NCI-H82 (cell line): ENCODE results near the gene KRTAP5-11.
"Not testable (repeated sequence)": the region's sequence is repeated elsewhere in the genome, so short reads cannot be mapped to it uniquely, and the experiment has no call there.

ENCODE experiments used
- DNase-seq: peaks from one replicate; lab custom pipeline; 2025; lab: John Stamatoyannopoulos, UW

KRTAP5-11 gene

DNA sequence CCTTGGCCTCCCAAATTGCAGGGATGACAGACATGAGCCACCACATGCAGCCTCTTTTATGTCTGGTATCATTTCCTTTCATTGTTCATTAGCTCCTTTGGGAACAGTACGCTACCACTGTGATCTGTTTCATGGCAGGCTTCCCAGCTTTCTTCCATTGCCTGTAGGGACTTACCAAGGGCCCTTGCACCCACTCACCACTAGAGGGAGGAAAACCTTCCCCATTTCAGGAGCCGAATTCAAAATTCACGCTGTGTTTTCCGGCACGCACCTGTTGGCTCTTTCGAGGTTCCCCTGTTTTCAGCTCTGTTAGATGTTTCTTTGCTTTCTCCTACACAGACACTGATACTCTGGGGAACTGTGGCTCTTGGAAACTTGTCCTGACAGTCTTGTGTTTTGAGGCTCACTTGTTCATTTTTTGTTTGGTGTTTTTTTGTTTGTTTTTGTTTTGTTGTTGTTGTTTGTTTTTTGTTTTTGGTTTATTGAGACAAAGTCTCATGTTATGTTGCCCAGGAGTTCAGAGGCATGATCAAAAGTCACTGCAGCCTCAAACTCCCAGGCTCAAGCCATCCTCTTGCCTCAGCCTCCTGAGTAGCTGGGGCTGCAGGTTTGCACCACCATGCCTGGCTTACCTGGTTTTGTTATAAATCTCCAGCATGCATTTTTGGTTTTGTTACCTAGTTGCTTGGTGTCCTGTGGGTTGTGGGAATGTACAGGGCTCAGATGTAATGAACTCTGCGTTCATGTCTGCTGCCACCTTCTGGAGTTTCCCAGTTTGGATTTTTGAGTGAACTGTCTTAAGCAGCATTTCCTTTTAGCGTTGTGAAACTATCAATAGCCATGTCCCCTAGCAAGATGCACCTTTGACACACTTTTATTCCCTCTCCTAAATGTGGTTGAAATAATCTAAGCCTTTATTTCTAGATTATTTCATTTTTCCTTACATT lies 2.3 kb downstream of the KRTAP5-11 start:
- peak; percentile 65 for DNase-seq

GRCh38 chr11:71579513-71579912 lies 3.2 kb downstream of the KRTAP5-11 start:
- DNase-seq = not testable (repeated sequence)

GRCh38 chr11:71577469-71578004 lies 5.1 kb downstream of the KRTAP5-11 start:
- DNase-seq = no peak

- DNase-seq = not testable (repeated sequence)
Observed at GRCh38 chr11:71576688-71577465, 5.8 kb downstream of the KRTAP5-11 start.

DNA sequence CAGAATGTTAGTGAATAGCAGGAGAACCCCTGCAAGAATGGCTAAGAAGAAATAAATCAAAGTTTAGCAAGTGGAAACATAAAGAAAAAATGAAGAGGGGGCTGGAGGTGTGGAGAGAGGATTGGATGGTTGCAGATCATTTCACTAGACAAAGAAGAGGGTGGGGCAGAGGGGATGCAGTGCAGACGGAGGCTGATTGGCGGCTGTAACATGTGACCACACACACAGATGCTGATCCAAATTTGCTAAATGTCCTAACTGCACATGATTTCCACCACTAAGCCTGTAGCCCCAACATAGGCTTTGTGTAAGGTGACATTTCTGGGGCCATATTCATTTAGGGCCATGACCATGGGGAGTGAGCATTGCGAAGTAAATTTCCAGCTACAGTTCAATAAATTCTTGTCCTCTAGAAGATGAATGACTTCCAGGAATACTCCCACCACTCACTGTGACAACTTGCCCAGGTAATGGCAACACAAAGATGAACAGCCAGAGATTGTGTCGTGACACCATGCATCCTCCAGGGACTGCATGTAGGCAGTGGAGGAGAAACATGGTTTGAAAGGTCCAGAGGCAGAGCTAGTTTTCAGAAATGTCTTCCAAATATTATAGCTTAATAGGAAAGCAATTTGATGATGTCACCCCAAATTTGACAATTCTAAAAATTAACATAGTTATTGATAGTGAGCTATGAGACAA lies 6.8 kb downstream of the KRTAP5-11 start:
- DNase-seq = no peak

- DNase-seq = no peak
Observed at GRCh38 chr11:71574418-71574817, 8.3 kb downstream of the KRTAP5-11 start.

DNA sequence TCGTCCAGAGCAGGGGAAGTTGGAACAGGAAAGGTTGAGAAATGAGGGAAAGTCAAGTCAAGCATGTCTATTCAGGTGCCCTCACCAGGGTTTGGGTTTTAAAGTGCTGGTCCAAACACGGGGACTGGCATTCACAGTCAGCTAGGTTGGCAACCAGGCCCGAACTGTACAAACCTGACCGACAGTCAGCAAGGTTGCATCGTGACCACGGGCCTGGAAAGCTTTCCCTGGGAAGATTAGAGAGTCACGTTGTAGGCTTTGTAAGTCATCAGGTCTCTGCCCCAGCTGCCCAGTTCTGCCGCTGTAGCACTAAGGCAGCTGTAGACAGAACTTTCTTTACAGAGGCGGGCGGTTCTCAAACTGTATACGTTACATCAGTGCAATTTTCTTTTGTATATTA lies 9.9 kb downstream of the KRTAP5-11 start:
- no peak for DNase-seq

- not testable (repeated sequence) for DNase-seq
Observed at GRCh38 chr11:71571101-71571850, 11.4 kb downstream of the KRTAP5-11 start.

- DNase-seq = no peak
Observed at GRCh38 chr11:71568704-71569349, 13.8 kb downstream of the KRTAP5-11 start.

- DNase-seq = not testable (repeated sequence)
Observed at GRCh38 chr11:71567633-71568032, 15.0 kb downstream of the KRTAP5-11 start.

GRCh38 chr11:71566626-71567599 lies 15.8 kb downstream of the KRTAP5-11 start:
- not testable (repeated sequence) for DNase-seq

- DNase-seq = no peak
Observed at GRCh38 chr11:71566081-71566620, 16.5 kb downstream of the KRTAP5-11 start.

DNA sequence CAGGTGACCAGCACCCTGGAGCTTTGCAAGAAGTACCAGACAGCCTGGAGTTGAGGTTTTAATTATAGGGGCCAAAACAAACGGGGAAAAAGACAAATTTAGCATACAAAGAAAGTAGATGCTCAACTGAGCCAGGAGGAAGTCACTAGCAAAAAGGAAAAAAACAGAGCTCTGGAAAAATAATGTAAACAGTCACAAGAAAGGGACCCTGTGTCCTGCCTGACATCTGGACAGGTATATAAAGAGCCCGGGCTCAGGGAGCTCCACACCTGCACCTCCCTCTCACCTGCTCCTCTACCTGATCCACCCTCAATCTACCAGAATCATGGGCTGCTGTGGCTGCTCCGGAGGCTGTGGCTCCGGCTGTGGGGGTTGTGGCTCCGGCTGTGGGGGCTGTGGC lies 17.4 kb downstream of the KRTAP5-11 start, which contains the start of gene KRTAP5-10:
Gene KRTAP5-10, plus strand, starts transcription at position 301 of the 400 bp plus-strand sequence. Its CDS starts 25 bp downstream, at position 326.
- no peak for DNase-seq

- peak; percentile 53 for DNase-seq
Observed at GRCh38 chr11:71564430-71564829, 18.2 kb downstream of the KRTAP5-11 start.

- DNase-seq = peak; percentile 9
Observed at GRCh38 chr11:71563406-71563805, 19.3 kb downstream of the KRTAP5-11 start.

DNA sequence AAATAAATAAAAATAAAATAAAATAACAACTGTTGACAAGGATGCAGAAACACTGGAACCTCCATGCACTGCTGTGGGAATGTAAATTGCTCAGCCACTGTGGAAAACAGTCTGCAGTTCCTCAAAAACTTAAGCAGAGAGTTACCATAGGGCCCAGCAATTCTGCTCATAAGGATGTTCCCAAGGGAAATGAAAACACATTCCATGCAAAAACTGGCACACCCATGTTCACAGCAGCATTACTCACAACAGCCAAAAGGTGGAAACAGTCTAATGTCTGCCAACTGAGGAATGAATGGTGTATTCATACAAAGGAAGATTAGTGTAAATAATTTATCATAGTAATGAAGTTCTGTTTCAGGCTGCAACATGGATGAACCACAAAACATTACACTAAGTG lies 20.6 kb downstream of the KRTAP5-11 start:
- DNase-seq = no peak

GRCh38 chr11:71558996-71559395 lies 23.7 kb downstream of the KRTAP5-11 start:
- no peak for DNase-seq

GRCh38 chr11:71557257-71557656 lies 25.4 kb downstream of the KRTAP5-11 start:
- DNase-seq = no peak

- no peak for DNase-seq
Observed at GRCh38 chr11:71556018-71556417, 26.7 kb downstream of the KRTAP5-11 start.
